Astrocyte of the cerebellum (primary cell): ENCODE results near the gene CUL7.

Experiments
- DNase-seq: peaks from one replicate; pipeline ENCODE4 v3.0.0-alpha.2; 2011; ENCODE audit warnings: low read depth
- H3K4me3 ChIP-seq: 2 replicates; pipeline ENCODE4 v1.5.1; 2011; ENCODE audit warnings: mild to moderate bottlenecking, low read depth, low read length, moderate library complexity
- CTCF ChIP-seq: IDR thresholded peaks from 2 replicates; pipeline ENCODE4 v1.5.1; 2012; ENCODE audit warnings: low read length, low read depth, moderate library complexity, mild to moderate bottlenecking; ENCODE audit errors: missing control alignments
- in situ Hi-C: cut with HindIII; loops from 2 replicates; pipeline ENCODE4 v1.10.0; 2017; ENCODE audit warnings: low sequenced_read_pairs

Gene CUL7

GRCh38 chr6:43037197-43037596 is 16.5 kb downstream of the CUL7 start:
- H3K4me3 ChIP-seq, result no peak overlapping the region
- no peak for DNase-seq
- in situ Hi-C loops, result no loop called here
- TF ChIP-seq CTCF, result no peak

GRCh38 chr6:43036712-43037111 is 16.9 kb downstream of the CUL7 start:
- TF ChIP-seq CTCF, result no peak
- H3K4me3 ChIP-seq, result no peak overlapping the region
- in situ Hi-C loops, result no loop called here
- DNase-seq, result no peak

GRCh38 chr6:43035495-43036194 is 18.0 kb downstream of the CUL7 start:
- DNase-seq, result no peak
- TF ChIP-seq CTCF, result no peak
- no peak overlapping the region for H3K4me3 ChIP-seq
- in situ Hi-C loops, result no loop called here

- no peak overlapping the region for H3K4me3 ChIP-seq
- no peak for DNase-seq
- in situ Hi-C loops, result loop anchor here (5.0 kb wide), 1 partner anchor 113 kb away; no protein-coding TSS in a partner anchor
- TF ChIP-seq CTCF, result no peak
Observed at GRCh38 chr6:43034190-43034525, 19.5 kb downstream of the CUL7 start.

GRCh38 chr6:43033496-43034189 is 20.0 kb downstream of the CUL7 start:
- no peak for DNase-seq
- no peak for TF ChIP-seq CTCF
- in situ Hi-C loops, result loop anchor here (5.0 kb wide), 1 partner anchor 114 kb away; no protein-coding TSS in a partner anchor

GRCh38 chr6:43032326-43032725 is 21.3 kb downstream of the CUL7 start:
- no peak for DNase-seq
- H3K4me3 ChIP-seq, result no peak overlapping the region
- no peak for TF ChIP-seq CTCF
- in situ Hi-C loops, result loop anchor here (5.0 kb wide), 1 partner anchor 115 kb away; no protein-coding TSS in a partner anchor

More at GRCh38 chr6:43033496-43034189, 20.0 kb downstream of the CUL7 start:
- no peak overlapping the region for H3K4me3 ChIP-seq
